PC-9 (cell line): ENCODE data around the gene RPS25. TPM values are rescaled to one million over a fixed set of nuclear protein-coding genes. Genes with fewer than 3 reads are reported as not detected.

Experiments
- BruUV-seq: library from RNA; stranded (reverse); fragments of 400-500 nt; replicated peaks from 2 replicates; lab custom pipeline; 2021; lab: Mats Ljungman, UMichigan
- CTCF ChIA-PET: fragments of 300-600 bp; sonication (Branson Sonifier 250); formaldehyde crosslinking; loops from one replicate; lab custom pipeline; 2022; ENCODE audit warnings: antibody characterized with exemption; lab: Charles Lee
- POLR2A ChIA-PET: fragments of 300-600 bp; sonication (Branson Sonifier 250); formaldehyde crosslinking; loops from one replicate; lab custom pipeline; 2022; ENCODE audit warnings: antibody characterized with exemption; ENCODE audit not compliant: unreplicated experiment; lab: Charles Lee
- DNase-seq, 2 experiments: peaks; one replicate each; pipeline versions ENCODE4 v3.0.0 to v3.0.0-alpha.2; 2015 to 2022; ENCODE audit warnings: mixed read lengths in 1 of 2
- H2AFZ ChIP-seq: fragments of 200-600 bp; sonication (generic); 2 replicates; pipeline ENCODE4 v1.8.1; 2017; ENCODE audit warnings: antibody characterized with exemption
- H3F3A ChIP-seq: fragments of 200-600 bp; sonication (generic); 2 replicates; pipeline ENCODE4 v1.8.1; 2017; ENCODE audit warnings: antibody characterized with exemption, mild to moderate bottlenecking, low read depth; ENCODE audit not compliant: insufficient read depth
- H3K27ac ChIP-seq: fragments of 200-600 bp; sonication (generic); 2 replicates; pipeline ENCODE4 v1.6.1; 2016; ENCODE audit warnings: mixed run types
- H3K27me3 ChIP-seq: fragments of 200-600 bp; sonication (generic); 2 replicates; pipeline ENCODE4 v1.6.1; 2016; ENCODE audit warnings: low read depth, mixed run types; ENCODE audit not compliant: insufficient read depth
- H3K36me3 ChIP-seq: fragments of 200-600 bp; sonication (generic); 2 replicates; pipeline ENCODE4 v1.6.1; 2016; ENCODE audit warnings: low read depth, mixed run types
- H3K4me1 ChIP-seq: fragments of 200-600 bp; sonication (generic); replicated peaks from 2 replicates; pipeline ENCODE4 v1.6.1; 2016; ENCODE audit warnings: mixed run types; ENCODE audit not compliant: insufficient read depth
- H3K4me2 ChIP-seq: fragments of 200-600 bp; sonication (generic); 2 replicates; pipeline ENCODE4 v1.6.1; 2017; ENCODE audit warnings: mixed run types
- H3K4me3 ChIP-seq: fragments of 200-600 bp; sonication (generic); 2 replicates; pipeline ENCODE4 v1.6.1; 2016; ENCODE audit warnings: mixed run types
- H3K79me2 ChIP-seq: fragments of 200-600 bp; sonication (generic); 2 replicates; pipeline ENCODE4 v1.6.1; 2017; ENCODE audit warnings: low read depth, mixed run types
- H3K9me2 ChIP-seq: fragments of 200-600 bp; sonication (generic); 2 replicates; pipeline ENCODE4 v1.8.1; 2017; ENCODE audit warnings: mild to moderate bottlenecking; ENCODE audit not compliant: insufficient read depth
- H3K9me3 ChIP-seq: fragments of 200-600 bp; sonication (generic); 2 replicates; pipeline ENCODE4 v1.8.1; 2016; ENCODE audit warnings: low read depth; ENCODE audit not compliant: insufficient read depth
- H4K20me1 ChIP-seq: fragments of 200-600 bp; sonication (generic); 2 replicates; pipeline ENCODE4 v1.8.1; 2017; ENCODE audit not compliant: insufficient read depth
- CTCF ChIP-seq: fragments of 200-600 bp; sonication (generic); conservative IDR thresholded peaks from 2 replicates; pipeline ENCODE4 v1.6.1; 2017; ENCODE audit warnings: mixed run types, antibody characterized with exemption, mild to moderate bottlenecking, moderate library complexity
- EZH2 ChIP-seq: fragments of 200-600 bp; sonication (generic); IDR thresholded peaks from 2 replicates; pipeline ENCODE4 v1.8.0; 2017; ENCODE audit warnings: antibody characterized with exemption, low read depth
- intact Hi-C: fragments of 100-400 bp; cut with micrococcal nuclease; formaldehyde crosslinking; loops from one replicate; pipeline ENCODE4 v1.10.0; 2022; ENCODE audit not compliant: unreplicated experiment
- total RNA-seq: library from RNA; stranded (reverse); gene quantifications from 2 replicates; pipeline ENCODE4 v1.2.3, GENCODE V29; 2021

RPS25 gene
- total RNA-seq, 1 experiment from 2014 or later: 984 TPM

GRCh38 chr11:118979434-118979833, 38.7 kb downstream of the RPS25 start:
- H3K9me3 ChIP-seq: no peaks in the 10 kb centered on the region
- intact Hi-C loops: no loop called here
- H3F3A ChIP-seq: no peaks in the 10 kb centered on the region
- no peaks in the 10 kb centered on the region for H3K79me2 ChIP-seq
- H4K20me1 ChIP-seq: no peaks in the 10 kb centered on the region
- no peaks in the 10 kb centered on the region for H3K27me3 ChIP-seq
- no peak for TF ChIP-seq EZH2
- no peak for TF ChIP-seq CTCF
- no peaks in the 10 kb centered on the region for H3K4me1 ChIP-seq
- H3K4me2 ChIP-seq: no peak overlapping the region
- DNase-seq: no peak
- H3K36me3 ChIP-seq: no peaks in the 10 kb centered on the region
- BruUV-seq: no TSS peak
- POLR2A ChIA-PET: interaction anchor here (0.6 kb wide), 1 partner anchor 244 kb away, joined by 29 read pairs; no protein-coding TSS in a partner anchor
- no peaks in the 10 kb centered on the region for H3K9me2 ChIP-seq
- CTCF ChIA-PET: no interaction called here
- H2AFZ ChIP-seq: no peak overlapping the region
- no peak overlapping the region for H3K4me3 ChIP-seq
- no peak overlapping the region for H3K27ac ChIP-seq

GRCh38 chr11:118975771-118976709, 42.1 kb downstream of the RPS25 start:
- Histone ChIP-seq H3K9me2 (no peaks in the 10 kb centered on the region), H2AFZ (no peak overlapping the region), H3K36me3 (no peaks in the 10 kb centered on the region), H3K4me1 (no peaks in the 10 kb centered on the region), H3K27ac (no peak overlapping the region), H3K4me3 (no peak overlapping the region), H3K4me2 (no peak overlapping the region), H3K9me3 (no peaks in the 10 kb centered on the region), H3K79me2 (no peaks in the 10 kb centered on the region), H3F3A (no peaks in the 10 kb centered on the region), H4K20me1 (no peaks in the 10 kb centered on the region), H3K27me3 (no peaks in the 10 kb centered on the region)
- intact Hi-C loops: no loop called here
- DNase-seq: no peak
- TF ChIP-seq CTCF: no peak
- ChIA-PET CTCF (no interaction called here), POLR2A (no interaction called here)
- no TSS peak for BruUV-seq

GRCh38 chr11:118973985-118974384, 44.2 kb downstream of the RPS25 start:
- Histone ChIP-seq H3F3A (no peaks in the 10 kb centered on the region), H3K9me3 (no peaks in the 10 kb centered on the region), H3K9me2 (no peaks in the 10 kb centered on the region), H3K79me2 (no peaks in the 10 kb centered on the region), H3K4me2 (no peak overlapping the region), H2AFZ (no peak overlapping the region), H3K4me3 (no peak overlapping the region), H3K4me1 (no peaks in the 10 kb centered on the region), H3K27me3 (no peaks in the 10 kb centered on the region), H4K20me1 (no peaks in the 10 kb centered on the region), H3K27ac (no peak overlapping the region), H3K36me3 (no peaks in the 10 kb centered on the region)
- TF ChIP-seq CTCF (no peak), EZH2 (no peak)
- POLR2A ChIA-PET: interaction anchor here (0.5 kb wide), 1 partner anchor 351 kb away, joined by 3 read pairs; no protein-coding TSS in a partner anchor
- BruUV-seq: no TSS peak
- DNase-seq: peak in 1 of 2 experiments; percentile 50
- CTCF ChIA-PET: no interaction called here
- intact Hi-C loops: no loop called here
